ENCODE results near the gene KIF2B.

DNA sequence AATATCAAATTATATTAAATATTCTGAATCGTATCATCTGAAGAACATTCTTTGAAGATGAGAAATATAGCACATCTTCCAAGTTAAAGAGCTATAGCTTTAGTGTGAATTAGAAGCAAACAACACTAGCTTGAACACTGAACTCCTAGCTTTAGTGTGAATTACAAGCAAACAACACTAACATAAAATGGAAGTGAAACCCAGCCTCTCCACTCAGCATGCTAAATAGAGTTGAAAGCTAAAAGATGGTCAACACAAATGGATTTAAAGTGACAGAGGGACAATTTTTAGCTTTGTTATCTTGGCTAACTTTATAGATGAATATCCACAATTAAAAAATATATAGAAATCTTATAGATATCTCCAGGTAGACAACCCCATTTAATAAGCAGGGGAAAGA, 4.5 kb upstream of the KIF2B start:
- no peak for TF ChIP-seq ZFP3 (CRISPR knock-in tag; IDR thresholded peaks at IDR 0.05)
- no peak for TF ChIP-seq ESRRG (CRISPR knock-in tag; IDR thresholded peaks at IDR 0.05)
- no peak for TF ChIP-seq PATZ1 (CRISPR knock-in tag; IDR thresholded peaks at IDR 0.05; ENCODE audit: borderline replicate concordance)
- TF ChIP-seq POU6F1 (CRISPR knock-in tag; IDR thresholded peaks at IDR 0.05; ENCODE audit: borderline replicate concordance, low read depth) = no peak
- TF ChIP-seq ZFP30 (CRISPR knock-in tag; IDR thresholded peaks at IDR 0.05) = no peak
- no peak for TF ChIP-seq RARB (CRISPR knock-in tag; IDR thresholded peaks at IDR 0.05)
- no peak for TF ChIP-seq ISL1 (CRISPR knock-in tag; IDR thresholded peaks at IDR 0.05)
- no peak for TF ChIP-seq CREB5 (CRISPR knock-in tag; IDR thresholded peaks at IDR 0.05; ENCODE audit: low read depth)
- TF ChIP-seq CSDC2 (CRISPR knock-in tag; IDR thresholded peaks at IDR 0.05) = no peak
- no peak for TF ChIP-seq TSHZ2 (CRISPR knock-in tag; IDR thresholded peaks at IDR 0.05)
- TF ChIP-seq ARNTL (CRISPR knock-in tag; IDR thresholded peaks at IDR 0.05; ENCODE audit: borderline replicate concordance, low read depth) = no peak
- no peak for TF ChIP-seq ZNF8 (CRISPR knock-in tag; IDR thresholded peaks at IDR 0.05)
- no peak for TF ChIP-seq SNAI2 (CRISPR knock-in tag; IDR thresholded peaks at IDR 0.05)
